Left renal pelvis (tissue), 4 donors: ENCODE results near the gene SPRR2F. TPM values are rescaled to one million over a fixed set of nuclear protein-coding genes. Genes with fewer than 3 reads are reported as not detected.
A peak's percentile ranks its signal among the peaks of the same experiment; 100 is the strongest.
"Not testable (repeated sequence)": the region's sequence is repeated elsewhere in the genome, so short reads cannot be mapped to it uniquely, and the experiment has no call there.

Experiments used
- DNase-seq, 4 donors: peaks; one replicate each; pipeline ENCODE4 v3.0.0-alpha.2; 2013; ENCODE audit warnings: low read depth in 4 of 4, low spot score in 3 of 4
- polyA plus RNA-seq, 4 donors: library from polyadenylated mRNA; unstranded; fragments of 120-200 nt; gene quantifications; one replicate each; pipeline ENCODE4 v1.2.1, GENCODE V29; 2013; ENCODE audit not compliant: insufficient read length in 4 of 4

Gene SPRR2F, protein sequence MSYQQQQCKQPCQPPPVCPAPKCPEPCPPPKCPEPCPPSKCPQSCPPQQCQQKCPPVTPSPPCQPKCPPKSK
- 10 to 100 TPM in 1 of 4 donors, under 1 TPM in 1, not detected in 2; 0.42 to 11.8 TPM for polyA plus RNA-seq

DNA sequence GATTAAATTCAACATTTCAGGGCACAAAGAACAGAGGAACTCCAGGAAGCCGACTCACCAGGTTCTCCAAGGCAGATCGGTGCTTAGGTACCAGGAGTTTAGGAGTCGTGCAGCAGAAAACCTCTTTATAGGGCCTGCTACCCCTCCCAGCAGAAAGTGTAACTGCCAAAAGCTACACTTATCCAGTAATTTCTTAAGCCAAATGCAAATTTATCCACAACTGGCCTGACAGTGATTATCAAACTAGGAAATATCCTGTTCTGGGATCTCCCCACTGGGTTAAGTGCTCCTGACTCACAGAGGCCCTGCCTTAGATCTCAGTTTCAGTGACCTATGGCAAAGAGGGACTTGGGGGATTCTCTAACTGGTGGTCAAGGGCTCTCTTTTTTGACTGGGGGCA is at the start of gene SPRR2F:
Gene SPRR2F (minus strand): TSS at position 101 of the 400 bp plus-strand sequence. CDS start 783 bp downstream, outside the sequence.
- DNase-seq: no peak

DNA sequence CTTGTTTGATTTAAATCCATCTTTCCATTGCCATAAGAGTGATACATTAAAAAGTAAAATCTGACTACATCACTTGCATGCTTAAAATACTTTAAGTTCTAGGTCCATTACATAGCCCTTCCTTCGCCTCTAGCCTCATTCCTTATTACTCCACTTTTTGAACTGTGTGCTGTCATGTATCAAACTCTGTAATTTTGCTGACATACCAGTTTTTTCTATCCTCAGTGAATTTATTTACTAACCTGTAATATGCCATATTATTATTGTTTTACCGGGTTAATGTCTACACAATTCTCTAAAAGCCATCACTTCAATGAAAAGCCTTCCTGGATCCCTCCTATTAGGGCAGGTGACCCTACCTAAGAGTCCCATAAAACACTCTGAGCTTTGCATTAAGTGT is 42.2 kb upstream of the SPRR2F start:
- no peak for DNase-seq

DNA sequence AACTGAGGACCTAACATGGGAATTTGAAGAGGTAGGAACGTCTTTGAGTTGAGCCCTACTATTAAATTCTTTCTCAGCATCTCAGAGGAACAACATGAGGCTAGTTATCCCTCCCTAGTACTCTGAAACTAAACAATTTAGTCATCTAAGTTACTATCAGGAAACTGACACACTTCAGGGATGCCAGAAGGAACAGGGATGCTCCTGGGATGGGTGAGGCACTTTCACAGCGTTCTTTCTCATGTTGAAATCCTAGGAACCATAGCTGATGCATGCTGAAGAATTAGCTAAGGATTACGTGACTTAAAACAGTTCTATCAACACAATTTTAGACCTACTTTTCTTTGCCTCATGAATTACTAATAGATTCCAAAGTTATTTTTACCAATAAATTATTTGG is 39.2 kb upstream of the SPRR2F start:
- no peak for DNase-seq

DNA sequence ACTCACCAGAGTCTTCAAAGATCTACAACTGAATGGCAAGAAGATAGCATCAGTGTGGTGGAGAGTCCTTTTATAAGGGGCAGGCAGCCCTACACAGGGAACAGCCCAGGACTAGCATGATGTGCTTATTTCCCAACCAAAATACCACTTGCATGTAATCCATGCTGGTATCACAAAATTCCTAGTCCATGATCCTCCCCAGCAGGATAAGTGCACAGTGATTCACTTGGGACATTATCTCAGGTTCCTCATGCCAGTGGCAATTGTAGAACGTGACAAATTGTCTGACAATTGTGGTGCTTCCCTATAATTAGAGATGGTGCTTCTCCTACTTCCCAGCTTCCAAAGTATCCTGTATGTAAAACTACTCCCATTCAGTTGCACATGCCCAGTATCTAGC is 37.5 kb upstream of the SPRR2F start, which contains the start of gene SPRR2G:
Gene SPRR2G (minus strand): TSS at position 45 of the 400 bp plus-strand sequence. CDS start 780 bp downstream, outside the sequence.
- DNase-seq: no peak

DNA sequence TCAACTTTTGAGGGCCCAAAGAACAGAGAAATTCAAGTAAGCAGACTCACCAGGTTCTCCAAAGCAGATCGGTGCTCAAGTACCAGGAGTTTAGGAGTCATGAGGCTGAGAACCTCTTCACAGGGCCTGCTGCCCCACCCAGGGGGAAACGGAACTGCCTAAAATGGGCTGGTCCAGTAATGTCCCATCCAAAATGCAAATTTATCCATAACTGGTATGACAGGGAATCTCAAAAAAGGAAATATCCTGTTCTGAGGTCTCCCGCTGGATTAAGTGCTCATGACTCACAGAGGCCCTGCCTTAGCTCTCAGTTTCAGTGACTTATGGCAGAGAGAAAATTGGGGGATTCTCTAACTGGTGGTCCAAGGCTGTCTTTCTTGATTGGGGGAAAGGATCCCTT is 28.1 kb upstream of the SPRR2F start:
- DNase-seq: no peak

DNA sequence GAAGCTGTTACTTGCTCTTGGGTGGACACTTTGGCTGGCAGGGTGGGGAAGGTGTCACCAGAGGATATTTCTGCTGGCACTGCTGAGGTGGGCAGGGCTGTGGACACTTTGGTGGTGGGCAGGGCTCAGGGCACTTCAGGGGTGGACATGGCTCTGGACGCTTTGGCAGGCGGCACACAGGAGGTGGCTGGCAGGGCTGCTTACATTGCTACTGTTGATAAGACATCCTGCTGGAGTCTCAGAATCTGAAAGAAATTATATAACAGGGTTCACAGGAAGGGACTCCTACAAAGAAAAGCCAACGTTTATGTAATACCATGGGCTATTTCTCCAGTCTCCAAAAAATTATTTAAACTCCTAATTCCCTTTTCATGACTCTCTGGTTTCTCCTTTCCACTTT is 27.2 kb upstream of the SPRR2F start:
- DNase-seq: no peak

DNA sequence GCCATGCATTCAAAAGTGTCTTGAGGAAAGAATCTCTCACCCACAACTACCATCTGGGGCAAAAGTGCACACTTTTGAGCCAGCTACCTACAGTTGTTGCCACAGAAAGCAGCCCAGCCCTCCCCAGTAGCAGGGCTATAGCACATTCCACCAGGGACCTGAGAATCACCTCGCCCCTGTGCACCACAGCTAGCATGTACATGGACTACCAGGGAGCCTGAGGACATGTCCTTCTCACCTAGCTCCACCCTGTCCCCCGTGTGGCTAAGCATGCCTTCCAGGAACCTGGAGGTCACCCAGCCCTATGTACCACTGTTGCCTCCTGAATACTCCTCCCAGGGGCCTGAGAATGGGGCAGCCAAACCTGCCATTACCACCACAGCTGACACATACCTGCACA is 20.4 kb upstream of the SPRR2F start:
- no peak for DNase-seq

DNA sequence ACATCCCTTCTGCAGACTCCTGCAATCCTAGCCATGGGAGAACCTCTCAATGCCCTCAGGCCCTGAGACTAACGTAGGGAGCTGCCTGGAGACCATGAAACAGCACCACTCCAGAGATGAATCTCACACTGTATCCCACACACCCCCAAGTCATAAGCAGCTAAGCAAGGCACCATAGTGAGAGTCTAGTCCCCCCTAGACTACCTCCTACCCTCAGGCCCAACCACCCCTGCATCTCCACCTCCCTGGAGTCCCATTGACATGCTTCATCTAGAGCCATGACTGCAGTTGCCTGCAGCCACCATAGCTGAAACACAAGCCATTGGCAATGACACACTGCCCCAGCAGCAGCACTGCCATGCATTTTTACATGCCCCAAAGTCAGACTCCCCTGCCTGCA is 20.0 kb upstream of the SPRR2F start:
- DNase-seq: no peak

DNA sequence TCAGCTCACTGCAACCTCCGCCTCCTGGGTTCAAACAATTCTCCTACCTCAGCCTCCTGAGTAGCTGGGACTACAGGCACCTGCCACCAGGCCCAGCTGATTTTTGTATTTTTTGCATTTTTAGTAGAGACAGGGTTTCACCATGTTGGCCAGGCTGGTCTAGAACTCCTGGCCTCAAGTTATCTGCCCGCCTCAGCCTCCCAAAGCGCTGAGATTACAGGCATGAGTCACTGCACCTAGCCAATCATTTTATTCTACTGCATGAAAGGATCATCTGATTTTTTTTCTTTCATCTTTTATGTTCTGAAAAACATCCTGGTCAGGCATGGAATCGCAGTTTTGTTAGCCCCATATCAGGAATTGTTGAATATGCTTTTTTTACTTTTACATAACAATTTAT is 15.4 kb upstream of the SPRR2F start:
- not testable (repeated sequence) for DNase-seq

DNA sequence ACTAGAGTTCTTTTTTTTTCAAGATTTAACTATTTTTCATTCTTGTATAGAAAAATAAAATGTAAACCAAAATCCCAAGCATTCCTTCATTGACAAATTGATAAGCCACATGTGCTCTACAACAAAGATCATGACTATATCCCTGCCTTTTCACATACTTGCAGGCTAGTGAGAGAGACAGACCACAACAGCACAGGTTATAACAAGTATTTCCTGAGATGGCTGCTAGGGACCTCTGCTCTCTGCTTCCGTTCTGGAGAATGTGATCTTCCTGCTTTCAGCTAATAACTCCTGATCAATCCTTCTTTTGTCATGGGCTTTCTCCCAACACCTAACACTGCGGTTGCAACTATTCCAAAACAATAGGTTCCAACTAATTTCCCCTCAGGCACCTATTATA is 14.0 kb upstream of the SPRR2F start:
- no peak for DNase-seq

DNA sequence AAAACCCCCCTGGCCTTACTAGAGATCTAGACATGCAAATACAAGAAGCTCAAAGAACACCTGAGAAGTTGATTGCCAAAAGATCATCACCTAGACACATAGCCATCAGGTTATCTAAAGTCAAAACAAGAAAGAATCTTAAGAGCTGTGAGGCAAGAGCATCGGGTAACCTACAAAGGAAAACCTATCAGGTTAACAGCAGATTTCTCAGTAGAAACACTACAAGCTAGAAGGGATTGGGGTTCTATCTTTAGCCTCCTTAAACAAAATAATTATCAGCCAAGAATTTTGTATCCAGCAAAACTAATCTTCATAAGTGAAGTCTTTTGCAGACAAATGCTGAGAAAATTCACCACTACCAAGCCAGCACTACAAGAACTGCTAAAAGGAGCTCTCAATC is 12.2 kb upstream of the SPRR2F start:
- no peak for DNase-seq

DNA sequence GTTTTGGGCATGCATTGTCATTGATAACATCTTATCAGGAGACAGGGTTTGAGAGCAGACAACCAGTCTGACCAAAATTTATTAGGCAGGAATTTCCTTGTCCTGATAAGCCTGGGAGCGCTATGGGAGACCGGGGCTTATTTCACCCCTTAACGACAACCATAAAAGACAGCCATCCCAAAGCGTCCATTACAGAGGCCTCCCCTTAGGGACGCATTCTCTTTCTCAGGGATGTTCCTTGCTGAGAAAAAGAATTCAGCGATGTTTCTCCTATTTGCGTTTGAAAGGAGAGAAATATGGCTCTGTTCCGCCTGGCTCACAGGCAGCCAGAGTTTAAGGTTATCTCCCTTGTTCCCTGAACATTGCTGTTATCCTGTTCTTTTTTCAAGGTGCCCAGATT is 10.5 kb upstream of the SPRR2F start:
- not testable (repeated sequence) for DNase-seq

DNA sequence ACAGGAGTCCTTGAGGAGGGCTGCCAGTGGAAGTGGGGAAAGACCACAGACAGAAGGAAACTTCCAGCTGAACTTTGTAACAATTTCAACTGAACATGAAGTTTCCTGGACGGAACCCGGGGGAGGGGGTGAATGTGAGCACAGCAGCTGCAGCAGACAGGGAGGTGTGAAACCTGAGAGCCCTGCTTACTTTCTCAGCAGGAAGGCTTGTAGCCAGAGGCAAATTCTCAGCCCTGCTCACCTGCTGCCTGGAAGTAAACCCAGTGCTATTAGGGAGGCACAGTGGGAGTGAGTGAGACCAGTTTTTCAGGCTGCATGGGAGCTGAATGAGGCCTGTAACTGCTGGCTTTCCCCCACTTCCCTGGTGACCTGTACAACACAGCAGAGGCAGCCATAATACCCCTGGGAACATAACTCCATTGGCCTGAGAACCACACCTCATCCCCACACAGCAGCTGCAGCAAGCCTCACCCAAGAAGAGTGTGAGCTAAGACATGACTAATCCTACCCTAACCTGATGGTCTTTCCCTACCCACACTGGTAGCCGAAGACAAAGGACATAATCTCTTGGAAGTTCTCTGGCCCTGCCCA is 9.6 kb upstream of the SPRR2F start:
- DNase-seq: peak; percentile 36 to 60 (median 41)

DNA sequence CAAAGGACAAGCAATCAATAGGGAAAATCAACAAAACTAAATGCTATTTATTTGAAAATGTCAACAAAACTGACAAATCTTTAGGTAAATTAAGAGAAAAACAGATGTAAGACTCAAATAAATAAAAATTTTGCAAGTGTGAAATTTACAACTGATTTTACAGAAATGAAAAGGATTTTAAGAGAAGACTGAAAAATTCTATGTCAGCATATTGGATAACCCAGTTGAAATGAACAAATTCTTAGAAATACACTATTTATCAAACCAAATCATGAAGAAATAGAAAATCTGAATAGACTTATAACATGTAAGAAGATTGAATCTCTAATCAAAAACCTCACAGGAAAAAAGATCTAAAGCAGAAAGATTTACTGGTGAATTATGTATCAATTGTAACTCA is 7.6 kb upstream of the SPRR2F start:
- DNase-seq: no peak

DNA sequence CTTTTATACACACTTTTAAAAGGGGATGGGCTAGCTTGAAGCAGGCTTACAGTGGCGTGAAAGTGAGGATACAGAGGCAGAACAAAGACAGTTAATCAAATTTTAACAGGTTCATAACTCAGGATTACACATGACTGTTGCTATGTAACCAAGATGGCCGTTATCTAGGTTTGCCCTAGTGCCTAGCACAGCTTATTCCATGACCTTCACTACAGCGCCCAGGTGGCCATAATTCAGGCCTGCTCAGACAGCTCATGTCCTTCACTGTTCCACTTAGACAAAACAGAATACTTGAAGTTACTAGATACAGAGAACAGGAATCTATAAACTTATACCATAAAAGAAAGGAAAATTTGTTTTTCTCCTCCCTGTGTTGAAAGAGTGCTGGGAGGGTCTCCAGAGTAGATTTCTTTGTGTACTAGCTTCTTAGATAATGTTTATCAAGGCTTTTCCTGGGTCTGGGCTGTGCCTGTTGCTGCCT is 6.2 kb upstream of the SPRR2F start:
- DNase-seq: no peak

DNA sequence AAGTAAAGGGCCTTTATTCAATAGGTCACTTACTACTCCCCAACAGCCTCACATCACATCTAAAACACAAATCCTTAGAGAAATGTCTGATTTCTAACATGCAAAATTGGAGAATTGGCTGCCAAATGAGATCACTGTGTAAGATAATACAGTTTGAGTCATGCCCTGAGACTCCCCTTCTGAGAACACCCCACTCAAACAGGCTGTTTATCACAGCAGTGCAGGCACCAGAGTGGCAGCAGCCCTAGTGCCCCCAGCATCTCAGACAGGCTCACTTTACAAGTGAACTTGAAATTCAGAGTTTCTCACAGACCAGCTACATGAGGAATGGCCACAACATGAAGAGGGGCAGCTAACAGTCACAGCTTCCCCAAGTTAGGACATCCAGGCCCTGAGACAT is 1.9 kb upstream of the SPRR2F start:
- DNase-seq: not testable (repeated sequence)

DNA sequence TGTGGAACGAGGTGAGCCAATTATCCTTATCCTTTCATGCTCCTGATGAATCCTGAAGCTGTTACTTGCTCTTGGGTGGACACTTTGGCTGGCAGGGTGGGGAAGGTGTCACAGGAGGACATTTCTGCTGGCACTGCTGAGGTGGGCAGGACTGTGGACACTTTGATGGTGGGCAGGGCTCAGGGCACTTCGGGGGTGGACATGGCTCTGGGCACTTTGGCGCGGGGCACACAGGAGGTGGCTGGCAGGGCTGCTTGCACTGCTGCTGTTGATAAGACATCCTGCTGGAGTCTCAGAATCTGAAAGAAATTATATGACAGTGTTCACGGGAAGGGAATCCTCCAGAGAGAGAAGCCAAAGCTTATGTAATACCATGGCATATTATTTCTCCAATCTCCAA is 862 bp downstream of the SPRR2F start:
- not testable (repeated sequence) for DNase-seq

DNA sequence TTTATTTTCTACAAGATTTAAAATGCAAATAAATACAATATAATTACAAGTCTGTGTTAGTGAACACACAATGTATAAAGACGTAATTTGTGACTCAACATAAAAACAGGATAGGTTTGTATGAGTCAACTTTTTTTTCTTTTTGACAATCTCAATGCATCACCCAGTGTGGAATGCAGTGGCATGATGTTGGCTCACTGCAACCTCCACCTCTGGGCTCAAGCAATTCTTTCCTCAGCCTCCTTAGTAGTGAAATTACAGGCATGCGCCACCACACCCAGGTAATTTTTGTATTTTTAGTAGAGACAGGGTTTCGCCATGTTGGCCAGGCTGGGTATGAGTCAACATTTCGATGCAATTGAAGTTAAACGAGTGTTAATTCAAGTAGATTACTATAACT is 13.1 kb downstream of the SPRR2F start:
- no peak for DNase-seq

DNA sequence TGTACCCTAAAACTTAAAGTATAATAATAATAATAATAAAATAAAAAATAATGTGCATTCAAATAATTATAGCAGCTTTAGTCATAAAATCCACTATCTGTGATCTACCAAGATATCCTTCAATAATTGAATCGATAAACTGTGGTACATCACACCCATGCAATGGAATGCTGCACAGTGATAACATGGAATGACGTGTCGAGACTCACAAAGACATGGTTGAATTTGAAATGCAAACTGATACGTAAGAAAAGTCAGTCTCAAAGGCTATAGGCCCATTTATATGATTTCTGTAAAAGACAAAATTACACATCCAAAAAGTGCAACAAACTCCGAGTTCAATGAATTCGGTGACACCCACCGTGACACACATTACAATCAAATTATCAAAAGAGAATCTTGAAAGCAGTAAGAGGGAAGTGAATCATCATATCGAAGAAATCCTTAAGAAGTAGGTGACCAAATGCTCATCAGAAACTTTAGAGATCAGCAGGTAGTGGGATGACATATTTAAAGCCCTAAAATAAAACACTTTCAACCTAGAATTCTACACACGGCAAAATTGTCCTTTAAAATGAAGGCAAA is 13.8 kb downstream of the SPRR2F start:
- no peak for DNase-seq

DNA sequence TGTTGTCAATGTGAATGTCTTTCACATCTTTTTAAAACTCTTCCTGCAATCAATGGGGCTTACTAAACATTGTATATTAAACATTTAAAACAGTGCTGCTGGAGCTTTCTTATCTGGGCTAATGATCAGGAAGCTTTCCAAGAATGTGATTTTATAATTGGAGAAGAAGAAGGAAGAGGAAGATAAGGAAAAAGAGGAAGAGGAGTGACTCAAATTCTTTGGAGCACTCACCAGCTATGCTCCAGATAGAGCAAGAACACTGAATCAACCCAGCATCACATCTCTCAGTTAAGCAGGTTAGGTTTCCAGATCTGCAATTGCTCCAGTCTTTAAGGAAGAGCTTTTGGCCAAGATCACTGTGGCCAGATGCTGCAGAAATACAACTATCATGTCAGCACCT is 17.6 kb downstream of the SPRR2F start:
- no peak for DNase-seq

DNA sequence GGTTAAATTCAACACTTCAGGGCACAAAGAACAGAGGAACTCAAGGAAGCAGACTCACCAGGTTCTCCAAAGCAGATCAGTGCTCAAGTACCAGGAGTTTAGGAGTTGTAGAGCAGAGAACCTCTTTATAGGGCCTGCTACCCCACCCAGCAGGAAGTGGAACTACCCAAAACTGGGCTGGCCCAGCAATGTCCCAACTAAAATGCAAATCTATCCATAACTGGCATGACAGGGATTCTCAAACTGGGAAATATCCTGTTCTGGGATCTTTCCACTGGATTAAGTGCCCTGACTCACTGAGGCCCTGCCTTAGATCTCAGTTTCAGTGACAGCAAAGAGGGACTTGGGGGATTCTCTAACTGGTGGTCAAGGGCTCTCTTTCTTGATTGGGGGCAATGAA is 18.9 kb downstream of the SPRR2F start, which contains the start of gene SPRR2E:
Gene SPRR2E (minus strand): TSS at position 101 of the 400 bp plus-strand sequence. CDS start 775 bp downstream, outside the sequence.
- no peak for DNase-seq

DNA sequence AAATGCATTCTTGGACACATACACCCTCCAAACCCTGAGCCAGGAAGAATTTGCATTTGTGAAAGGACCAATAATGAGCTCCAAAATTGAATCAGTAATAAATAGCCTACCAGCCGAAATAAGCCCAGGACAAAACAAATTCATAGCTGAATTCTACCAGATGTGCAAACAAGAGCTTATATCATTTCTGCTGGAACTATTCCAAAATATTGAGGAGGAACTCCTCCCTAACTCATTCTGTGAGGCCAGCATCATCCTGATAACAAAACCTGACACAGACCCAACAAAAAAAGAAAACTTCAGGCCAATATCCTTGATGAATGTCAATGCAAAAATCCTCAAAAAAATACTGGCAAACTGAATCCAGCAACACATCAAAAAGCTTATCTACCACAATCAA is 25.7 kb downstream of the SPRR2F start:
- DNase-seq: no peak
